CD4-positive, alpha-beta T cell treated with Interleukin-4 for 1 hour (primary cell): ENCODE measurements around the gene PROSER3.

Experiments used
- DNase-seq, 2 donors: peaks; one replicate each; pipeline ENCODE4 v3.0.0-alpha.2; 2020 to 2022

PROSER3 gene

DNA sequence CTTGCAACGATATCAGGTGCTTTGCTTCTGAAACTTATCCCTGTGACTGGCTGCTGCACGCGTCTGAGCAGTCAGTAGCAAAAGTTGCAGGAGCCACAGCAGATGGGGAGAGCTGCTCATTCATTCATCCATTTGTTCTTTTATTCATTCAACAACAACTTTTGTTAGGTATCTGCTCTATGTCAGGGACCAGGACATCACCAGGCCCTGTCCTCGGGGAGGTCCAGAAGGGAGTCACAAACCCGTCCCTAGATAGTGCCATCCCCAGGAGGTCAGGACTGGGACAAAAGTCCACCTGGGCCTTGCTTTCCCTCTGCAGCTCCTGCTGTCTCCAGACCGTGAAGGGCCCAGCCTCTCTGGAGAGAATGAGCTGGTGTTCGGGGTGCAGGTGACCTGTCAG lies 20.0 kb downstream of the PROSER3 start:
- no peak for DNase-seq

DNA sequence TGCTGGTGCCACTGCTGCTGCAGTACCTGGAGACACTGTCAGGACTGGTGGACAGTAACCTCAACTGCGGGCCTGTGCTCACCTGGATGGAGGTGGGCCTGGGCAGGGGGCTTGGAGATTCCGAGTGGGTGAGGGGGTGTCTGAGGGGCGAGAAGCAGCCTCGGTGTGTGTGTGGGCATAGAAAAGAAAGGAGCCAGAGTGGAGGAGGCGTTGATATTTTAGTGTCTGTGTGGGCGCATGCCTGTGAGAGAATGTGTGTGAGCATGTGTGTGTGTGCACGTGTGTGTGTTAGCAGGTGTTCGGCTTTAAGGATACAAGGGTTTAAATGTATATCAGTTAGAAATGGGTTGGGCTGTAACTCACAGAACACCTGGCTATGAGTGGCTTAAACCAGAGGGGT lies 21.1 kb downstream of the PROSER3 start:
- no peak for DNase-seq

DNA sequence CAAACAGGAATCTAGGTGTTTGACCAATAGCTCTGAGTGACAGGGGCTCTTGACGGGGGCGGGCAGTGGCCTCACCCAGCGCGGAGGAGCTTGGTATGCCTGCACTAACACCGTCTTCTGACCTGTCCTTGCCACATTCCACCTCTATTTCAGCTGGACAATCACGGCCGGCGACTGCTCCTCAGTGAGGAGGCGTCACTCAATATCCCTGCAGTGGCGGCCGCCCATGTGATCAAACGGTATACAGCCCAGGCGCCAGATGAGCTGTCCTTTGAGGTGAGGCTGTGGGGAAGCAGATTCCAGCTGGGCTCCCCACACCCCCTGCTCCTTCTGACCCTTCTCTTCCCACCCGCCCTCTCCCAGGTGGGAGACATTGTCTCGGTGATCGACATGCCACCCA lies 22.1 kb downstream of the PROSER3 start:
- DNase-seq, result no peak

DNA sequence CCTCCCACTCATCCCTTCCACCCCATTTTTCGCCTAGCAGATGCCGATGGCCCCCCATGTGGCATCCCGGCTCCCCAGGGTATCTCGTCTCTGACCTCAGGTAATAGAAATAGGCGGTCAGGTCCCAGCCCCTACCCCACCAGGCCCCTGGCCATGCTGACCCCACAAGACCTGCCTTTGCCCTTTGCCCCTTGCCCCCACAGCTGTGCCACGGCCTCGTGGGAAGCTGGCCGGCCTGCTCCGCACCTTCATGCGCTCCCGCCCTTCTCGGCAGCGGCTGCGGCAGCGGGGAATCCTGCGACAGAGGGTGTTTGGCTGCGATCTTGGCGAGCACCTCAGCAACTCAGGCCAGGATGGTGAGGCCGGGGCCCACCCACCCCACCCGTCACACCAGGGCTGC lies 22.7 kb downstream of the PROSER3 start:
- DNase-seq, result no peak

- no peak for DNase-seq
Measured at GRCh38 chr19:35781650-35782049, 23.7 kb downstream of the PROSER3 start.

- no peak for DNase-seq
Measured at GRCh38 chr19:35782589-35782988, 24.6 kb downstream of the PROSER3 start.

DNA sequence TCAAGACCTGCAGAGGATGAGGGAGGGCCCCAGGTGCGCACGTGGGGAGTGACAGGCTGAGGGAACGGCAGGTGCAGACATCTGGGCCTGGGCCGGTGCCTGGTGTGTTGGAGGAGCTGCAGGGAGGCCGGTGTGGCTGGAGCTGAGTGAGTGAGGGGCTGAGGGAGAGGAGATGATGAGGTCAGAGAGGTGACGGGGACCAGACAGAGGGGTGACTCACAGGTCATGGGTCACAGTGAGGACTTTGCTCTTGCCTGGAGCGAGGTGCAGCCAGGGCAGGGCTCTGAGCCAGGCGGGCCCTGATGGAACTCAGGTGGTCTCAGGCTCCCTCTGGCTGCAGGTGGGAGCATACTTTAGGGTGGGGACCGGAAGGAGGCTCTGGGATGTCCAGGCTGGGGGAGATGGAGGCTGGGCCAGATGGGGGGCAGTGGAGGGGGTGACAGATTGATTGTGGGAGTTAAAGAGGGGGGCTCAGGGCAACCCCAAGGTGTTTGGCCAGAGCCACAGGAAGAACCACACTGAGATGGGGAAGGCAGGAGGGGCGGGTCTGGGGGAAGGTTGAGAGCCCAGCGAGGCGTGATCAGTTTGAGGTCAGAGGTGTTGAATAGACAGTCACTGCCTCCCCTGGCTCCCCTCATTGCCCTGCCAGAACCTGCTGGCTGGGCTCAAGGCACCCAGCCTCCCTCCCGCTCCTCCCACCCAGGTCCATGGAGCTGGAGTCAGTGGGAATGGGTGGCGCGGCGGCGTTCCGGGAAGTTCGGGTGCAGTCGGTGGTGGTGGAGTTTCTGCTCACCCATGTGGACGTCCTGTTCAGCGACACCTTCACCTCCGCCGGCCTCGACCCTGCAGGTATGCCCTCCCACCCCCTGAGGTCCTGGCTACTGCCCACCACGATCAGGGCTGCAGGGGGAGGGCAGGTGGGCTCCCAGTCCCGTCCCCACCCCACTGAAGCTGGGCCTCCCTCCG lies 25.8 kb downstream of the PROSER3 start:
- no peak for DNase-seq

- DNase-seq, result no peak
Measured at GRCh38 chr19:35784503-35785338, 26.7 kb downstream of the PROSER3 start.

- DNase-seq, result no peak
Measured at GRCh38 chr19:35785339-35785627, 27.3 kb downstream of the PROSER3 start.

GRCh38 chr19:35786299-35787160 lies 28.6 kb downstream of the PROSER3 start:
- no peak for DNase-seq

DNA sequence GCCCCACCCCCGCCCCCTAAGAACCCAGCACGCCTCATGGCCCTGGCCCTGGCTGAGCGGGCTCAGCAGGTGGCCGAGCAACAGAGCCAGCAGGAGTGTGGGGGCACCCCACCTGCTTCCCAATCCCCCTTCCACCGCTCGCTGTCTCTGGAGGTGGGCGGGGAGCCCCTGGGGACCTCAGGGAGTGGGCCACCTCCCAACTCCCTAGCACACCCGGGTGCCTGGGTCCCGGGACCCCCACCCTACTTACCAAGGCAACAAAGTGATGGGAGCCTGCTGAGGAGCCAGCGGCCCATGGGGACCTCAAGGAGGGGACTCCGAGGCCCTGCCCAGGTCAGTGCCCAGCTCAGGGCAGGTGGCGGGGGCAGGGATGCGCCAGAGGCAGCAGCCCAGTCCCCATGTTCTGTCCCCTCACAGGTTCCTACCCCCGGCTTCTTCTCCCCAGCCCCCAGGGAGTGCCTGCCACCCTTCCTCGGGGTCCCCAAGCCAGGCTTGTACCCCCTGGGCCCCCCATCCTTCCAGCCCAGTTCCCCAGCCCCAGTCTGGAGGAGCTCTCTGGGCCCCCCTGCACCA lies 29.3 kb downstream of the PROSER3 start:
- DNase-seq, result no peak

DNA sequence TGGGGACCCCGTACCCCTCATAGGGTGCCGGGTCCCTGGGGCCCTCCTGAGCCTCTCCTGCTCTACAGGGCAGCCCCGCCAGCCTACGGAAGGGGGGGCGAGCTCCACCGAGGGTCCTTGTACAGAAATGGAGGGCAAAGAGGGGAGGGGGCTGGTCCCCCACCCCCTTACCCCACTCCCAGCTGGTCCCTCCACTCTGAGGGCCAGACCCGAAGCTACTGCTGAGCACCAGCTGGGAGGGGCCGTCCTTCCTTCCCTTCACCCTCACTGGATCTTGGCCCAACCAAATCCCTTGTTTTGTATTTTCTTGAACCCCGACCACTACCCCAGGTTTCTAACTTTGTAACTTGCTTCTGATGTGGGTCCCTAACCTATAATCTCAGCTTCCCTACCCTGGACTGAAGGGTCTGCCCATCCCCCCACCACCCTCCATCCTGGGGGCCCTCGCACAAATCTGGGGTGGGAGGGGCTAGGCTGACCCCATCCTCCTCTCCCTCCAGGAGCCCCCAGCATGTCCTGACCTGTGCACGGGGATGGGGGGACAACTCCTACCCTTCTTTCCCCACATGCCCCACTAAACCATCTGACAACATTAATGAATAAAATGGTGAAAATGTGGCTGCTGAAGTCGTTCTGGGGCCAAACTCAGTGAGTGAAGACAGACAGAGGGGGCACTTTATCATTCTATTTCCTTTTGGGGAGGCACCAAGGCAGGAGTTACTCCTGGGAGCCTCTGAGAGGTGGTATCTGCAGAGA lies 30.4 kb downstream of the PROSER3 start:
- DNase-seq, result no peak

GRCh38 chr19:35789195-35789977 lies 31.4 kb downstream of the PROSER3 start:
- no peak for DNase-seq

DNA sequence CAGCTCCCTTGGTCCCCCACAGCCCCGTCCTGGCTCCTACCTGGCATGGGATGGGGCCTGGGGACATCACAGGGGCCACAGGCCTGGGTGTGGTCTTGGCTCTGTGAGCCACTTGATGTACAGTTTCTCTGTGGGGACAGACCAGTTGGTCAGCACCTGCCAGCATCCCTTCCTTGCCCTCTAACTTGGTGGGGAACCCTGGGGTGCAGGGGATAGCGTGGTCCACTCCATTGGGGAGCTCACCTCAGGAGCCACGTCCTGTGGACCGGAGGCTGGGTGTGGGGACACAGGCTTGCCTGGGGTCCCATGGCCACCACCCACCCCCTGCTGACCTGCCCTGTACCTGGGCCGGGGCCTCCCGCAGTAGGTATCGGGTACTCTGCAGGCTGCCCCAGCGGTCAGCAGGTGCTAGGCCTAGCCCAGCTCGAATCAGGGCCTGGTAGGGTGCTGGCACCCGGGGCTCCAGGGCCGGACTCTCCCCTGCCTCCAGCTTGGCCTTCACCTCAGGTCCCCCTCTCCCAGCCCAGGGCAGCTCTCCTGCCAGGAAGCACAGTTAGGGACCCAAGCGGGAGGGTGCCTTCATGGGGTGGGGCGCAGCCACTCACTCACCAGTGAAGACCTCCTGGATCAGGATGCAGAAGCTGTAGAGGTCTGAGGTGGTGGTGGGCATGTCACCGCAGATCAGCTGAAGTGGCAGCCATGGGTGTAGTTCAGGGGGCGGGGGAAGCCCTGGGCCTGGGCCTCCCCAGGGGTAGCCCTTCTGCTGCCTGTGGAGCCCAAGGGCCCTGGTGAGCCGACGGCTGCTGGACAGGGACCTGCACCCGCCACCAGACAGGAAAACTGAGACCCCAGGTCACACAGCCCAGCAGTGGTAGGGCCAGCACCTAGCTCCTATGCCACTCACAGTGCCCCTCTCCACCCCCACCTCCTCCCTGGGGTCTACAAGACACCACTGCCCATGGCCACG lies 32.3 kb downstream of the PROSER3 start:
- no peak for DNase-seq

DNA sequence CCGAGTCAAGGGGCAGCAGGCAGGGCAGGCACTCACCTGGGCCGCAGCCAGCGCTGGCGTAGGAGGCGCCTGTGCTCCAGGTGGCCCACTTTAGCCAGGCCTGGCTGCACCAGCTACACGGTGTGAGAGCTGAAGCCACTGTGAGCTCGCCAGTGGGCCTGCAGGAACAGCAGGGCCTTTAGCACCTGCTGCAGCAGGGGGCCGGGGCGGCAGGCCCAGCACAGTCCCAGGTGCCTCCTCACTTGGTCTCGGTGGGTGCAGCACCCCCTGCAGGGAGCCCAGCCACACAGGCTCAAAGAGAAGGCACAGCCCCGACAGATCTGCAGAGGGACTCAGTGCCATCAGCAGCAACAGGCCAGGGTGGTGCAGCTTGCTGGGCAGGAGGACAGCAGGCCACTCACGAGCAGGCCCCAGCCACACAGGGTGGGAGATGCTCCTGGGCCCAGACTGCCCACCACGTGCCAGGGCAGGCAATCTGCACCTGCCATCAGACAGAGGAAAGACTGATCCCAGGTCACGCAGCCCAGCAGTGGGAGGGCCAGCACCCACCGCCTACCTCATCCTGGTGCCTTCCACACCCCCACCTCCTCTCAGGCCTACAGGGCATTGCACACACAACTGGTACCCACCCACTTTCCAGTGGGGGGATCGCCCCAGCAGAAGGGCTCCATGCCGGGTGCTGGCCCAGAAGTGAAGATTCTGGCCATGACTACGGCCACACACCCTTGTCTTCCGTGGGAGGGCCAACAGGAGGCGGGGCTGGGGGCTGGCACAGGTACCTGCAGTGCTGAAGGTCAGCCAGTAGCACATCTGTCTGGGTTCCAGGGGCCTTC lies 33.2 kb downstream of the PROSER3 start:
- peak in 1 of 2 donors; percentile 7 for DNase-seq

DNA sequence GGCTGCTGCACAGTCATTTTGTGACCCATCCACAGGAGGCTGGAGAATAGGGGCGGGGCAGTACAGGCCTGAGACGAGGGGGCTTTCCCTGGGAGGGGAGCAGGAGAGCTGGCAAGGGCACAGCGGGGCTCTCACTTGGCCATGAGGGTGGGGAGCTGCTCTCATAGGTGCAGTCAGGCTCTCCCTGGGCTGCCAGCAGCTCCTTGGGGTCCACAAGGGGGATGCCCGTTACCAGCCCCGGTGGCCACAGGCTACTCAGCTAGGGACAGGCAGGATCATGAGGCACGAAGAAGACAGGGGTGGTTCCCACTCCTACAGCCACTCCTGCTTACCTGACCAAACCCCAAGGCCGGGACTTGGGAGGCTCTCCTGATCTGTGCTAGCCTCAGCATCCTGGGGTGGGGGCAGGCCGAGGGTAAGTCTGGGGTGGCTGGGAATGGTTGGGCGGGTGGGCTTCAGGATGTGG lies 33.9 kb downstream of the PROSER3 start:
- no peak for DNase-seq

- DNase-seq, result no peak
Measured at GRCh38 chr19:35792312-35792711, 34.3 kb downstream of the PROSER3 start.

DNA sequence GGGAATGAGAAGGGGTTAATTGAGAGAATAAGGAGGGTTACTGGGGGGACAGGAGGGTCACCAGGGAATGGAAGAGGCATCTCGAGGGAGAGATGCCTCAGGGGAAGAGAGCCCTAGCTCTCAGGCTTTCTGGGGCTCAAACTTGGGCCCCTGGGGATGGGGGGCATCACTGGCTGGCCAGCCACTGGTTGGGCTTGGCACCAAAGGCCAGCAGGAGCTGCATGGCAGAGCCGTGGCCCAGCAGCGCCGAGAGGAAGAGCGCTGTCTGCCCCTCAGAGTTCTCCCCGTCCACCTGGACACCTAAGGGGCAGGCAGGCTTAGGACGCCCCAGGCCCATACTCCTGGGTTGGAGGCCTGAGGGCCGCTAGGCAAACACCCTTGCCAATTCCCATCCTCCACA lies 34.9 kb downstream of the PROSER3 start:
- no peak for DNase-seq
